Nephron (organoid): ENCODE data around the gene TMEM256.
A peak's percentile ranks its signal among the peaks of the same experiment; 100 is the strongest.

Source experiments
- H3K27ac Mint-ChIP-seq, 3 experiments: 2 replicates each; pipeline ENCODE4 v1.8.0; 2020; ENCODE audit warnings: mixed read lengths in 3 of 3, mild to moderate bottlenecking in 2 of 3, moderate library complexity in 1 of 3
- H3K27me3 Mint-ChIP-seq: 2 replicates; pipeline ENCODE4 v1.8.0; 2021; ENCODE audit warnings: low read depth, mild to moderate bottlenecking, moderate library complexity, mixed read lengths
- H3K36me3 Mint-ChIP-seq: 2 replicates; pipeline ENCODE4 v1.8.0; 2020; ENCODE audit warnings: low read depth, mixed read lengths
- H3K4me1 Mint-ChIP-seq: 2 replicates; pipeline ENCODE4 v1.8.0; 2020; ENCODE audit warnings: mixed read lengths
- H3K4me3 Mint-ChIP-seq, 3 experiments: 2 replicates each; pipeline ENCODE4 v1.8.0; 2020; ENCODE audit warnings: mild to moderate bottlenecking in 3 of 3, mixed read lengths in 3 of 3, moderate library complexity in 2 of 3
- H3K9me3 Mint-ChIP-seq: 2 replicates; pipeline ENCODE4 v1.8.0; 2020; ENCODE audit warnings: mixed read lengths
- TF ChIP-seq, protein P1 (sequence below), 3 experiments: fragments of 200-600 bp; sonication (generic); IDR thresholded peaks; one replicate each; pipeline ENCODE4 v1.5.0; 2021; ENCODE audit warnings: antibody characterized with exemption in 3 of 3; ENCODE audit not compliant: unreplicated experiment in 3 of 3

Gene TMEM256

DNA sequence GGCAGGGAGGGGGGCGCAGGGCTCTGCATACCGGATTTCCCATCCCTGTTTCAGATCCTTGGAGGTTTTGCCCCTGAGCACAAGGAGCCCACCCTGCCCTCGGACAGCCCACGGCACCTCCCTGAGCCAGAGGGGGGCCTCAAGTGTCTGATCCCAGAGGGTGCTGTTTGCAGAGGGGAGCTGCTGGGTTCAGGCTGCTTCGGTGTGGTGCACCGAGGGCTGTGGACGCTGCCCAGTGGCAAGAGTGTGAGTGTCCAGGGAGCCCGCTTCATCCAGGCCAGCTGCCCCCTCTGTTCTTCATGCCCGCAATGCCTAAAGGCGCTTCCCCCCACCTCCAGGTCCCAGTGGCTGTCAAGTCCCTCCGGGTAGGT, 20.5 kb downstream of the TMEM256 start:
- Mint-ChIP-seq H3K4me3 (peak overlapping the region in 2 of 3 experiments; percentile 29 to 46), H3K9me3 (peaks cover 9% of the 10 kb centered on the region), H3K27ac (no peak overlapping the region), H3K4me1 (peaks cover 5% of the 10 kb centered on the region), H3K36me3 (peaks cover 5% of the 10 kb centered on the region), H3K27me3 (peaks cover 66% of the 10 kb centered on the region)
- TF ChIP-seq, protein P1, sequence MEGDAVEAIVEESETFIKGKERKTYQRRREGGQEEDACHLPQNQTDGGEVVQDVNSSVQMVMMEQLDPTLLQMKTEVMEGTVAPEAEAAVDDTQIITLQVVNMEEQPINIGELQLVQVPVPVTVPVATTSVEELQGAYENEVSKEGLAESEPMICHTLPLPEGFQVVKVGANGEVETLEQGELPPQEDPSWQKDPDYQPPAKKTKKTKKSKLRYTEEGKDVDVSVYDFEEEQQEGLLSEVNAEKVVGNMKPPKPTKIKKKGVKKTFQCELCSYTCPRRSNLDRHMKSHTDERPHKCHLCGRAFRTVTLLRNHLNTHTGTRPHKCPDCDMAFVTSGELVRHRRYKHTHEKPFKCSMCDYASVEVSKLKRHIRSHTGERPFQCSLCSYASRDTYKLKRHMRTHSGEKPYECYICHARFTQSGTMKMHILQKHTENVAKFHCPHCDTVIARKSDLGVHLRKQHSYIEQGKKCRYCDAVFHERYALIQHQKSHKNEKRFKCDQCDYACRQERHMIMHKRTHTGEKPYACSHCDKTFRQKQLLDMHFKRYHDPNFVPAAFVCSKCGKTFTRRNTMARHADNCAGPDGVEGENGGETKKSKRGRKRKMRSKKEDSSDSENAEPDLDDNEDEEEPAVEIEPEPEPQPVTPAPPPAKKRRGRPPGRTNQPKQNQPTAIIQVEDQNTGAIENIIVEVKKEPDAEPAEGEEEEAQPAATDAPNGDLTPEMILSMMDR (IDR thresholded peaks at IDR 0.05; ENCODE audit: unreplicated experiment in 3 of 3): no peak

DNA sequence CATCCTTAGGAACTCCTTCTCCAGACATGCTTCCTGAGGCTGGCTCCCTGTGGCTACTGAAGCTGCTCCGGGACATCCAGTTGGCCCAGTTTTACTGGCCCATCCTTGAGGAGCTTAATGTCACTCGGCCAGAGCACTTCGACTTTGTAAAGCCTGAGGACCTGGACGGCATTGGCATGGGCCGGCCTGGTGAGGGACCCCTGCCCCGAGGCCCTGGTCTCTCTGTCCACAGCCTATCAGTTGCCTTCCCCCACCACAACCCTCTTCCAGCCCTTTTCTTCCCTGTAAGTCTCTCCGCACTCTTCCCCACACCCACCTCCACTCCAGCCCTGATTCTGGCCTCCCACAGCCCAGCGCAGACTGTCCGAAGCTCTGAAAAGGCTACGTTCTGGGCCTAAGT, 21.0 kb downstream of the TMEM256 start:
- peaks cover 70% of the 10 kb centered on the region for H3K27me3 Mint-ChIP-seq
- peaks cover 5% of the 10 kb centered on the region for H3K4me1 Mint-ChIP-seq
- peak overlapping the region in 1 of 3 experiments; percentile 32 for H3K4me3 Mint-ChIP-seq
- TF ChIP-seq, protein P1 (IDR thresholded peaks at IDR 0.05; ENCODE audit: unreplicated experiment in 3 of 3): no peak
- H3K9me3 Mint-ChIP-seq: peaks cover 9% of the 10 kb centered on the region
- peaks cover 4% of the 10 kb centered on the region for H3K36me3 Mint-ChIP-seq
- H3K27ac Mint-ChIP-seq: no peak overlapping the region

DNA sequence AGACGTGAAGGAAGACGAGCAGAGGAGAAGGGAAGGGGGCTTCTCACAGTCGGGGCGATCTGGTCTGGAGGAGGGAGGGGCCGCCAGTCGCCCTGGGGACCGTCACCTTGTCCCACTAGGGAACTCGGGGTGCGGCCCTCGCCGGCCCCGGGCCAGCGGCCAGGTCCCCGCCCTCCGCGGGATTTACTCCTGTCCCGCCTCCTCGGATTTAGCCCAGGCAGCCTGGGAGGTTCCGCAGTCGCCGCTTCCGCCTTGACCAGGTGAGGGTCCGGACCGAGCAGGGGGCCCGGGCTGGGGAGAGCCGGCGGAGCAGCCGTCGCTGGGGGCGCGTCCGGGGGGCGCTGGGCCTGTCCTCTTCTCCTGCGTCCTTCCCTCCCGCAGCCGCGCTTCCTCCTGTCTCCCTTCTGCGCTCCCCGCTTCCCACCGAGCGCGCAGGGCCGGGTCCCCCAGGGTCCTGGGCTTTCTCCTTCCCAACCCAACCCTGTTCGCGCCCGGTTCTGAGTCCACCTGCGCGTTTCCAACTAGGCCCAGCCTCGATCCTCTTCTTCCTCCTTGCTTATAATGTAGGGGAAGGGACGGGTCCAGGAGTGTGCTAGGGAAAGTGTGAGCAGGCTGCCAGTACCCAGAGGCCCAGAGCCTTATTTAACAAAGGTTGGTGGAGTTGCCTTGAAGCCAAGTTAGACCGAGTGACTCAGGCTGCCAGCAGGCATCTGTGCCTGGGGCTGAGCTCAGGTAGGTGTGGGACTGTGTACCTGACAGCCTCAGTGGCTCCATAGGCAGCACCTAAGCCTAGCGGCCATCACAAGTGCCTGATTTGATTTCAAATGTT, 22.8 kb downstream of the TMEM256 start, which contains the start of gene TNK1:
TNK1 (plus strand) TSS at position 235 of the 829 bp plus-strand sequence. CDS start 1,838 bp downstream, outside the sequence.
- Mint-ChIP-seq H3K36me3 (no peaks in the 10 kb centered on the region), H3K27ac (peak within 1 kb of the TSS in 2 of 3 experiments; percentile 4 to 53), H3K9me3 (peaks cover 9% of the 10 kb centered on the region), H3K4me1 (peaks cover 5% of the 10 kb centered on the region), H3K27me3 (peaks cover 85% of the 10 kb centered on the region), H3K4me3 (peak within 1 kb of the TSS; percentile 78 to 79 (median 78))
- TF ChIP-seq, protein P1 (IDR thresholded peaks at IDR 0.05; ENCODE audit: unreplicated experiment in 3 of 3): no peak

DNA sequence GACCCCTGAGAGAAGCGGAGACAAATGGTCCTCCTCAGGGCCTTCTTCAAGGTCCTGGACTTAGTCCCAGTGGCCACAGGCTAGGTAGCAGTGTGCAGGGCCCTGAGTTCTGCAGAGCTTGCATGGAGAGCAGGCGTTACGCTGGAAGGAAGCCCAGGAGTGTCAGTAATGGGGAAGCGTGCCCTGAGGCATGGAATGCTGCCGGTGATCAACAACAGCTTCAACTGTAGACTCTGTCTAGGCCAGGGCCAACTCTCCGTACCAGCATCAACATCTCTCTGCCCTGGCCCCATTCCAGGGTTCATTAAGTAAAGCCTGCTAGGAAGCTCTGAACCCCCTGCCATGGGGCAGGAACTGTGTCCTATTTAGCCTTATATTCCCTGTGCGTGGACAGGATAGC, 23.6 kb downstream of the TMEM256 start:
- Mint-ChIP-seq H3K27me3 (peaks cover 81% of the 10 kb centered on the region), H3K4me3 (peak overlapping the region; percentile 78 to 79 (median 78)), H3K9me3 (peaks cover 9% of the 10 kb centered on the region), H3K27ac (peak overlapping the region in 2 of 3 experiments; percentile 4 to 53), H3K4me1 (peaks cover 5% of the 10 kb centered on the region), H3K36me3 (no peaks in the 10 kb centered on the region)
- TF ChIP-seq, protein P1 (IDR thresholded peaks at IDR 0.05; ENCODE audit: unreplicated experiment in 3 of 3): no peak

DNA sequence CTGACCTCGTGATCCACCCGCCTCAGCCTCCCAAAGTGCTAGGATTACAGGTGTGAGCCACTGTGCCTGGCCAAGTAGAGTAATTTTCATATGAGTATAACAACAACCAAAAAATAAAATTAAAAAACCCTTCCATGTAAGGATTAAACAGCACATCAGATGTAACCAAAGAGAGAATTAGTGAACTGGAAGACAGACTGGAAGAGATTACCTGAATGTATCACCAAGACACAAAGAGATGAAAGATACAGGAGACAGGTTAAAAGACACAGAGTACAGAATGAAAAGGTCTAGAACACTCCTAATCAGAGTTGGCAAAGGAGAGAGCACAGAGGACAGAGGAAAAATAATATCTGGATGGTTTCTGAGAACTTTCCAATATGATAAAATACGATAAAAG, 24.8 kb downstream of the TMEM256 start:
- Mint-ChIP-seq H3K27me3 (peaks cover 71% of the 10 kb centered on the region), H3K4me1 (peaks cover 5% of the 10 kb centered on the region), H3K4me3 (peak overlapping the region in 1 of 3 experiments; percentile 7), H3K36me3 (no peaks in the 10 kb centered on the region), H3K27ac (no peak overlapping the region), H3K9me3 (peaks cover 9% of the 10 kb centered on the region)
- TF ChIP-seq, protein P1 (IDR thresholded peaks at IDR 0.05; ENCODE audit: unreplicated experiment in 3 of 3): no peak
